ENCODE data around the gene NANOG. TPM values are rescaled to one million over a fixed set of nuclear protein-coding genes. Genes with fewer than 3 reads are reported as not detected.

The NANOG gene
- total and polyA plus RNA-seq, 2 donors (not counting 1 experiment from before 2014, with no cell fraction given): not detected

DNA sequence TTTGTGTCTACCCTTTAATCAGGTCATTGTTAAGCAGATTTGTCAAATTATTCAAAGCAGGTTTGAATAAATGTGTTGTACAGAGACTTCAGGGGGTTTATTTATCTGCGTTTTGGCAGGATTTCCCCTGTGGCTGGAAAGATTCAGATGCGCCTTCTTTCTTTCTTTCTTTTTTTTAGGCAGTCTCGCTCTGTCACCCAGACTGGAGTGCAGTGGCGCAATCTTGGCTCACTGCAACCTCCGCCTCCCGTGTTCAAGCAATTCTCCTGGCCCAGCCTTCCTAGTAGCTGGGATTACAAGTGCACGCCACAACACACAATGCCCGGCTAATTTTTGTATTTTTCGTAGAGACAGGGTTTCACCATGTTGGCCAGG, 30.4 kb upstream of the NANOG start:
- no peak for TF ChIP-seq CTCF (IDR thresholded peaks at IDR 0.05)
- Histone ChIP-seq H3K4me3 (ENCODE audit: control extremely low read depth in 1 of 5, extremely low read depth in 1 of 5, insufficient read depth in 1 of 5, low read depth in 2 of 5, low read length in 4 of 5) (no peak overlapping the region), H3K36me3 (replicated peaks in 1 of 2; ENCODE audit: control extremely low read depth in 1 of 2, control insufficient read depth in 1 of 2, extremely low read depth in 1 of 2, insufficient read depth in 2 of 2, low read length in 1 of 2) (no peaks in the 10 kb centered on the region), H3K27me3 (replicated peaks in 1 of 4; ENCODE audit: control extremely low read depth in 1 of 4, control insufficient read depth in 3 of 4, insufficient read depth in 4 of 4, low read length in 3 of 4) (no peaks in the 10 kb centered on the region), H4K20me1 (ENCODE audit: control insufficient read depth, insufficient read depth, low read length, poor library complexity, severe bottlenecking) (no peaks in the 10 kb centered on the region), H3K4me1 (ENCODE audit: control insufficient read depth in 2 of 2, insufficient read depth in 2 of 2, low read length in 2 of 2) (peaks cover 0 to 13% of the 10 kb centered on the region in 2 donors), H3K4me2 (replicated peaks; ENCODE audit: low read depth, low read length, poor library complexity, severe bottlenecking) (no peak overlapping the region), H3K9ac (ENCODE audit: low read length) (no peak overlapping the region), H3K9me3 (ENCODE audit: control extremely low read depth in 1 of 3, control insufficient read depth in 2 of 3, insufficient read depth in 1 of 3, low read length in 2 of 3) (no peaks in the 10 kb centered on the region), H3K27ac (ENCODE audit: low read length in 2 of 2) (no peak overlapping the region), H2AFZ (ENCODE audit: insufficient read depth, low read depth, low read length, poor library complexity, severe bottlenecking) (no peak overlapping the region), H3K79me2 (ENCODE audit: control insufficient read depth, insufficient read depth, low read length) (no peaks in the 10 kb centered on the region)
- Mint-ChIP-seq H3K4me1 (no peaks in the 10 kb centered on the region), H3K27me3 (no peaks in the 10 kb centered on the region), H3K4me3 (no peak overlapping the region), H3K9me3 (ENCODE audit: insufficient read depth) (no peaks in the 10 kb centered on the region), H3K27ac (no peak overlapping the region)
- DNase-seq (no peak), ATAC-seq (ENCODE audit: low read depth) (no peak)
- 71% methylated on average over 9 of the region's 9 CpGs for WGBS (ENCODE audit: insufficient coverage)
- ChIA-PET CTCF (no interaction called here), POLR2A (no interaction called here)
- intact Hi-C loops (cut with micrococcal nuclease): no loop called here

- no peaks in the 10 kb centered on the region for H3K9me3 Mint-ChIP-seq (ENCODE audit: insufficient read depth)
Observed at GRCh38 chr12:7769999-7770398, 19.2 kb upstream of the NANOG start.

More at GRCh38 chr12:7769999-7770398, 19.2 kb upstream of the NANOG start:
- no peak overlapping the region for H3K4me2 ChIP-seq (replicated peaks; ENCODE audit: low read depth, low read length, poor library complexity, severe bottlenecking)
- no peaks in the 10 kb centered on the region for H4K20me1 ChIP-seq (ENCODE audit: control insufficient read depth, insufficient read depth, low read length, poor library complexity, severe bottlenecking)
- no peaks in the 10 kb centered on the region for H3K36me3 ChIP-seq (replicated peaks in 1 of 2; ENCODE audit: control extremely low read depth in 1 of 2, control insufficient read depth in 1 of 2, extremely low read depth in 1 of 2, insufficient read depth in 2 of 2, low read length in 1 of 2)
- ChIA-PET POLR2A (no interaction called here), CTCF (no interaction called here)
- ATAC-seq (ENCODE audit: low read depth): no peak
- no peaks in the 10 kb centered on the region for H3K79me2 ChIP-seq (ENCODE audit: control insufficient read depth, insufficient read depth, low read length)
- Mint-ChIP-seq H3K27ac (no peak overlapping the region), H3K4me1 (no peaks in the 10 kb centered on the region), H3K27me3 (peaks cover 7% of the 10 kb centered on the region), H3K4me3 (no peak overlapping the region)
- no peak for DNase-seq
- intact Hi-C loops (cut with micrococcal nuclease): no loop called here
- 50% methylated on average over 3 of the region's 3 CpGs for WGBS (ENCODE audit: insufficient coverage)
- H3K4me1 ChIP-seq (ENCODE audit: control insufficient read depth in 2 of 2, insufficient read depth in 2 of 2, low read length in 2 of 2): no peaks in the 10 kb centered on the region
- TF ChIP-seq CTCF (IDR thresholded peaks at IDR 0.05) (no peak), EZH2 (IDR thresholded peaks at IDR 0.05; ENCODE audit: borderline replicate concordance, insufficient read depth, low read depth, low read length, poor library complexity, severe bottlenecking) (no peak)
- no peaks in the 10 kb centered on the region for H3K9me3 ChIP-seq (ENCODE audit: control extremely low read depth in 1 of 3, control insufficient read depth in 2 of 3, insufficient read depth in 1 of 3, low read length in 2 of 3)
- no peak overlapping the region for H3K27ac ChIP-seq (ENCODE audit: low read length in 2 of 2)
- no peak overlapping the region for H3K9ac ChIP-seq (ENCODE audit: low read length)
- H2AFZ ChIP-seq (ENCODE audit: insufficient read depth, low read depth, low read length, poor library complexity, severe bottlenecking): no peak overlapping the region
- H3K4me3 ChIP-seq (ENCODE audit: control extremely low read depth in 1 of 5, extremely low read depth in 1 of 5, insufficient read depth in 1 of 5, low read depth in 2 of 5, low read length in 4 of 5): no peak overlapping the region
- H3K27me3 ChIP-seq (replicated peaks in 1 of 4; ENCODE audit: control extremely low read depth in 1 of 4, control insufficient read depth in 3 of 4, insufficient read depth in 4 of 4, low read length in 3 of 4): no peaks in the 10 kb centered on the region

All from B cell (primary cell).